ENCODE results near the gene ROS1.

The ROS1 gene

GRCh38 chr6:117306227-117306790 is 119.4 kb downstream of the ROS1 start:
- no peak for DNase-seq

DNA sequence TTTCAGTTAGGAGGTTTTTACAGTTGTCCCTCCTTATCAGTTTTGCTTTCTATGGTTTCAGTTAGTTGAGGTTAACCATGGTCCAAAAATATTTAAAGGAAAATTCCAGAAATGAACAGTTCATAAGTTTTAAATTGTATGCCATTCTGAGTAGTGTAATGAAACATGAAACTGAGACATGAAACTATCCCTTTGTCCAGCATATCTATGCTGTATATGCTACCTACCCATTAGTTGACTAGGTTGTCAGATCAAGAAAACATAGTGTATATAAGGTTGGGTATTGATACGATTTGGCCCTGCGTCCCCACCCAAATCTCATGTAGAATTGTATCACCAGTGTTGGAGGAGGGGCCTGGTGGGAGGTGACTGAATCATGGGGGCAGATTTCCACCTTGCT is 121.3 kb downstream of the ROS1 start:
- no peak for DNase-seq

GRCh38 chr6:117303323-117303722 is 122.4 kb downstream of the ROS1 start:
- DNase-seq: no peak

DNA sequence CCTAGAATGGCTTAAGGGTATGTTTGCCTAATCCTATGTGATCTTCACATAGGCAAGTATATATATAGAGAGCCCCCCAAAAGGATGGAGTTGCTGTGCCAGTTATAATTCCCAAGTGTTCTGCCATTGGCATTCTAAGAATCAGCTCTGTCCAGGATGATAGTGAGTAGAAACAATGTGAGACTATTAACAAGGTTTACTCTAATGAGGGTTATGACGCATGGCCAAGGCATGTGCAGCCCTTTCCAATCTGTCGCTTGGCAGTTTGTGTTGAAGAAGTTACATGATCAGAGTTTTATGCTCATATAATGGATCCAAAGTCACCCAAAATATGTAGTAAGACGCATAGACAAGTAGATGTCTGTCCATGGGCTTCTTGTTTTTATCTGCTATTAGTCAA is 126.8 kb downstream of the ROS1 start:
- DNase-seq: no peak

GRCh38 chr6:117290173-117290846 is 135.4 kb downstream of the ROS1 start:
- no peak for DNase-seq

DNA sequence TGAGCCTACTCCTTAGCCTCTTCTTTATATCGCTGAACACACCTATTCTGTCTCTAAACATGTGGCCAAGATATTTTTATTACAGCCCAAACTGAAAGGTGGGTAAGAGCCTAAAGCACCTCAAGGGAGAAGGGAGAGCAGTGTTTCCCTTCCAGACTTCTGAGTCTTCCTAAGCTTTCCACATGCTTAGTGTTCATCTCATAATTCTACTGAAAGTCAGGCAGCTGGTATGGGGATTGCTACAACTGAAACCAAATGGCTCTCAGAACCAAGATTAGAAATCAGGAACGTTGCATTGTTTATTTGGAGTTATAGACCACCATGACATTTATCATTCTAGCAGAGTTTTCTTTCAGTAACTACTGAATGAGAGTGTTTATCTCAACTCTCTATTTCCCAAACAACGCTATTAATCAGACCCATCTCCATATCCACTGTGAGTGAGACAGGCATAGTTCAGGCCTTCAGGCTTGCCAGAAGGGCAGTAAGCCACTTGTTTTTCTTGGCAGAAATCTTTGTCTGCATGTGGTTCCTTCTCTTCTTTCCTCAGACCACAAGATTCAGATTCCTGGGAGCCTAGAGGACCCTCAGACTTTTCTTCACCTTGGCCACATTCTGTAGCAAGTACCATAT is 137.5 kb downstream of the ROS1 start:
- DNase-seq: no peak

GRCh38 chr6:117280922-117281321 is 144.8 kb downstream of the ROS1 start:
- no peak for DNase-seq

DNA sequence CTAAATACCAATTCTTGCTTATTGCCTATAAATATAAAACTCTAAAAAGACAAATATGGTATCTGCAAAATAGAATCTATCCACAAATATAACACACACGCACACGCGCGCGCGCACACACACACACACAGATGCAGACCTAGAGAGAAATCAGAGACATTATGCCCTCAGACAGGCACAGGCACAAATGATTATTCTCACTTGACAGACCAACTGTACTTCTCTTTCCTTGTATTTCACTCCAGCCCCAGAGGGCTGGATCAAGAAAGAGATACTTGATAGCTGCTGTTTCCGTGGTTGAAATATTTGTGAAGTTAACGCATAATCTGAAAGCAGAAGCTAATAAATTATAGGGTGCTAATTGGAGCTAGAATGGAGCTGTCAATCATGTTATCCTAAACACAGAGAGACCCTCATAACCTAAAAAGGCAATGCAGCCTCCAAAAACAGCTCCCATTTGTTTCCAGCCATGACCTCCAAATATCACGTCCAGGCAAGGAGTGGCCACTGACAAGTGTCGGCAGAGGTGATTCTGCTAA is 148.9 kb downstream of the ROS1 start:
- DNase-seq: no peak

DNA sequence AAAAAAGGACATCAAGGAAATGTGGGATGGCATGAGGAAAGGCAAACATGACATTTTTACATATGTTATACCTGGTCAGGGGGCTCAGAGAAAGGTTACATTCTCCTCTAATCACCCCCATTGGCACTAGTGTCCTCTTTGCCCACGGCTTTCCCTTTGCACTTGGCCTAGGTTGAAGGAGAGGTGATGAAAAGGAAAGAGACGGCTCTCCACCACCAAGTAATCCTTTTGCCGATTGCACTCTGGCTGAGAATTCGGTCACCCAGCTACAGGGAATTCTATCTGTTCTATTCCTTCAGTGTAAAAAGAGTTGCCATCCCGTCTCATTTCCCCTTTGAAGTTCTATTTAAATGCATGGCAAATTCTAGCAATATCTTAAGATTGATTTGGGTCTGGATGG is 150.0 kb downstream of the ROS1 start:
- DNase-seq: no peak

- no peak for DNase-seq
Measured at GRCh38 chr6:117275205-117275604, 150.5 kb downstream of the ROS1 start.

DNA sequence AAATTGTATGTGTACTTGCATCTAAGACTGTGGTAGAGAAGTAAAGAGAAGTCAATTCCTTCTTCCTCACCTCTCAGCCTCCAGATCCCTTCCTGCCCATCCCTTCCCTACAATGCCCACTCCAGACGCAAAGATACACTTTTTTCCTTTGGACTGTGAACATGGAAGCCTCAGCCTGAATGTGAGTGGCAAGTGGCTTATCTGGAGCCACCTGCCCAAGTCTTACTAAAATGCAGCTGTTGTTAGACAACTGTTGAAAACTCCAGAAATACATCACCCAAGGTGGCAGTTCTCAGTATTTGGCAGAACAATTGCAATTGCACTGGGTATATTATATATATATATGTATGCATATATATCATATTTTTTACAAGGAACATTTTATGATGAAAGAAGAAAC is 152.9 kb downstream of the ROS1 start:
- no peak for DNase-seq

- no peak for DNase-seq
Measured at GRCh38 chr6:117272032-117272866, 153.5 kb downstream of the ROS1 start.

DNA sequence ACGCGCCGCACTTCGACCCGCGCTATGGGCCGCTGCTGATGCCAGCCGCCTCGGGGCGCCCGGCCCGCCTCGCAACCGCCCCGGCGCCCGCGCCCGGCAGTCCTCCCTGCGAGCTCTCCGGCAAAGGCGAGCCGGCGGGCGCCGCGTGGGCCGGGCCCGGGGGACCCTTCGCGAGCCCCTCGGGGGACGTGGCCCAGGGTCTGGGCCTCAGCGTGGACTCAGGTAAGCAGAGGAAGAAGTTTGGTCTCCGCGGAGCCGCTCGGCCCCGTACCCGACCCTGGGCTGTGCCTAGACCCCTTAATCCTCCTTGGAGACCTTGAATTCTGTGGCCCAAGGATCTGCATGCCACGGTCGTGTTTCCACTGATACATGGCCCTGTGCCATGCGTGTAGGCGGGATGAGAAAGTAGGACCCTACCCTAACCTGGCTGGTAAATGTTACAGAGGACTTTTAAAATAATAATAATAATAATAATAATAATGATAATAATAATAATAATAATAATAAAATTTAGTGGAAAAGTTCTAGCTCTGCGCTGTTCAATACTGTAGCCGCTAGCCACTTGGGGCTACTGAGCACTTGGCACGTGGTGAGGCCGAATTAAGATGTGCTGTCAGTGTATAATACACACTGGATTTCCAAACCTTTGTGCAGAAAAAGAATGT is 154.8 kb downstream of the ROS1 start:
- no peak for DNase-seq

DNA sequence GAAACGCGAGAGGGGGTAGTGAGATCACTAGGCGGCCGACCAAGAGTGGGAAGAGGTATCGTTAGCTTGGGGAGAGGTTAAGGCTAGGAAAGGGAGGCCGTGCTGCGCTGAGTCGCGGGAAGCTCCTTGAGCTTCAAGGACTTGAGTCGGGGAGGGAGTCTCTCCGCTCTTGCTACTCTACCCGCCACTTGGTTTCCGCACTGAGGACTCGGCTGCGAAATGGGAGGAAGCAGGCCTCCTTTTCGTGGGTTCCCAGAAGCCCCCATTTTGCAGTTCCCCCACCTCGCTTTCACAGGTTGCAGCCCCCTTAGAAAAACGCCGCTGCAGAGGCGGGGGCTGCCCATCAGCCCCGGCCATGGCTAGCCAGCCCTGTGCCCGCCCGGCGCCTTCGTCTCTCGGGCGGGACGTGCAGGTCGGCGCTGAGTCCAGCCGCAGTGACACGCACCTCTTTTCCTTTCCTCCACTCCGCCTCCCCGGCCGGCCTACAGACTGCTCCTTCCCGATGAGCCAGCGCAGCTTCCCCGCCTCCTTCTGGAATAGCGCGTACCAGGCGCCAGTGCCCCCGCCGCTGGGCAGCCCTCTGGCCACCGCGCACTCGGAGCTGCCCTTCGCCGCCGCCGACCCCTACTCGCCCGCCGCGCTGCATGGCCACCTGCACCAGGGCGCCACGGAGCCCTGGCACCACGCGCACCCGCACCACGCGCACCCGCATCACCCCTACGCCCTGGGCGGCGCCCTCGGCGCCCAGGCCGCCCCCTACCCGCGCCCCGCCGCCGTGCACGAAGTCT is 155.5 kb downstream of the ROS1 start:
- DNase-seq: peak in 1 of 6 experiments; percentile 1

- no peak for DNase-seq
Measured at GRCh38 chr6:117269638-117270054, 156.1 kb downstream of the ROS1 start.

DNA sequence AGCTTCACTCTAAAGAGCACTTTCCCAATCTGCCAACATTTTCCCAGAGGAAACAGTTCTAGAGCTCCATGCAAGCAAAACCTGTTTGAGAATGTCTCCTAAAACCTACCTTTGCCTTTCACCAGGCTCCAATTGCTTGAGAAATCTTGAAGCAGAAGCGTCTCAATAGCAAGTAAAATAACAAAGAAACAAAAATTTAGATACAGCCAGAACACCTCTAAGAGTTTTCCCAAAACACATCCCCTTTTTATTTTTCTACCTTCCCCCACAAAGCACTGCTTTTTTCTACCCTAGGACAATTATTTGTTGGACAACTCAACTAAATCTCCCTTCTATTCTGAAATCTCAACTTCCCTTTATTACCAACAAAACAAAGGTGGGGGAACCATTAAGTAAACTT is 156.8 kb downstream of the ROS1 start:
- DNase-seq: no peak

DNA sequence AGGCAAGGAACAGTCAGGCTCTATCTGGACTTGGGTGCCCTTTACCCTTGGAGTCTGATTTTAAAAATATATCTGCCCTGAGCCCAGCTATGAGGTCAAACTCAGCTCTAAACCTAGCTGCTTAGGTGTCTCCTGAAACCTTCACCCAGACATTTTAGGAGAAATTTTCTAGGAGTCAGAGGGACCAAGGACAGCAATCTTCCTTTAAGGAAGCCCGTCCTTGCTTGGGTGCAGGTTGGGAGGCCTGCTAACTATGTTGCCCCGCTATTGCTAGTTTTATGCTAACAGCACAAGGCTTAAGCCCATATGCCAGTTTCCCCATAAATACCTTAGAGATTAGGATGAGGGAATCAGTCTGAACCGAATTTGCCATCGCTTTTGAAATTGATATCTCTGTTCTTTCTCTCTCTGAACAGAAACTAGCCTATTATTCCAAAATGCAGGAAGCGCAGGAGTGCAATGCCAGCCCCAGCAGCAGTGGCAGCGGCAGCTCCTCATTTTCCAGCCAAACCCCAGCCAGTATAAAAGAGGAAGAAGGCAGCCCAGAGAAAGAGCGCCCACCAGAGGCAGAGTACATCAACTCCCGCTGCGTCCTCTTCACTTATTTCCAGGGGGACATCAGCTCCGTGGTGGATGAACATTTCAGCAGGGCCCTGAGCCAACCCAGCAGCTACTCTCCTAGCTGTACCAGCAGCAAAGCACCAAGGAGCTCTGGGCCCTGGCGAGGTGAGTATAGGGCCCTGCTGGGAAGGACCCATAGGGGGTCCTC is 157.8 kb downstream of the ROS1 start:
- DNase-seq: no peak

- DNase-seq: no peak
Measured at GRCh38 chr6:117267054-117267347, 158.7 kb downstream of the ROS1 start.

DNA sequence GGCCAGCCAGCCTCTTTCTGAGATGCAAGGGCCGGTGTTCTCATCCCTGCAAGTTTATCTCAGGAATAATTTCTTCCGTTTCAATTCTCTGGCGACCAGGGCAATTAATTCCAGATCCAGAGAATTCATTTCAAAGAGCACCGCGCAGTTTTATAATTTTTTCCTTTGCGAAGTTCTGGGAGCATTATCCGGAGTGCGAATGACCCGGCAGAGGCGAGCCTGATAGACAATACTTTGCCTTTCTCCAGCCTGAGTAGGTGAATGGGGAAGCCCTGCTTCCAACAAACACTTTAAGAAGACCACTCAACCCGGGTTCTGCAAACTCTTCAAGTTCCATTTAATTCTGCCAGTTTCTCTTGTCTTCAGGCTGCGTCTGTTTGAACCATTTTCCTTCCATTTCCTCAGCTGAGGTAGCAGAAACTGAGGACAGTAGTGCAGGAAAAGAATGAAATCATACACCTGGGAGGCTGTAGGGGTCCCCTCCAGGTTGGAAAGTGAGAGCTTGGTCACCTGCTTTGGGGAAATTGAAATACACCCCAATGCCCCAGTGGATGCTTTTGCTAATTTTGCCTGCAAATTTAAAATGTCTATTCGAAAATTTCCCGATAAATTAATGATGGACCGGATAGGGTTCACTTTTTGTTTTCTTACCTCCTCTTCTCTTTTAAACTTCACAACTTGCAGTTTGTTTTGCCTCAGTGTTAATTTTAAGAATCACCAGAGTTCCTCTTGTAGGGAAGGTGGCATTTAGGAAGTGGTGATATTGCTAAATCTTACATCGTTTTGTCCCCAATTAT is 159.3 kb downstream of the ROS1 start:
- no peak for DNase-seq
